ENCODE measurements around the gene PLA2G4E. TPM values are rescaled to one million over a fixed set of nuclear protein-coding genes. Genes with fewer than 3 reads are reported as not detected.

Gene PLA2G4E
- total RNA-seq, 2 donors from 2014 or later = not detected

Other genes starting within 250 kb of the PLA2G4E start
- gene MAPKBP1, start 246.6 kb downstream of the PLA2G4E start, total RNA-seq = 10 to 100 TPM; 31.0 to 31.3 TPM
- gene JMJD7, start 192.9 kb downstream of the PLA2G4E start, total RNA-seq = 10 to 100 TPM; 13.5 to 17.7 TPM
- 1 to 10 TPM; 8.3 to 9.4 TPM for gene PLA2G4B, start 182.2 kb downstream of the PLA2G4E start, total RNA-seq
- 1 to 10 TPM in 1 of 2 donors, under 1 TPM in 1; 0.55 to 1.4 TPM for gene SPTBN5, start 127.0 kb downstream of the PLA2G4E start, total RNA-seq
- 10 to 100 TPM; 25.3 to 60.0 TPM for gene EHD4, start 48.5 kb downstream of the PLA2G4E start, total RNA-seq
- gene PLA2G4D, start 73.5 kb upstream of the PLA2G4E start, total RNA-seq = not detected
- not detected for gene PLA2G4F, start 135.6 kb upstream of the PLA2G4E start, total RNA-seq
- 10 to 100 TPM; 55.2 to 90.7 TPM for gene VPS39, start 187.3 kb upstream of the PLA2G4E start, total RNA-seq